Natural killer cell (primary cell): ENCODE results near the gene MAPK1. TPM values are rescaled to one million over a fixed set of nuclear protein-coding genes. Genes with fewer than 3 reads are reported as not detected.

Source experiments
- ATAC-seq, 3 donors: fragments of 150-1000 bp in 2 of 3; fragments of 200-7000 bp in 1 of 3; cut with Tn5 transposase; 1 replicate in 1 of 3; 2 replicates in 2 of 3; pipeline ENCODE4 v1.10.0; 2021; ENCODE audit warnings: mild to moderate bottlenecking in 2 of 3, moderate library complexity in 2 of 3
- DNase-seq, 2 donors: peaks; one replicate each; pipeline versions ENCODE4 v3.0.0 to v3.0.0-alpha.2; 2013 to 2021; ENCODE audit warnings: mixed read lengths in 1 of 2
- H3K27ac ChIP-seq: one replicate; pipeline ENCODE4 v1.5.1; 2013; ENCODE audit warnings: mild to moderate bottlenecking, low read length
- H3K27me3 ChIP-seq: one replicate; pipeline ENCODE4 v1.6.1; 2013; ENCODE audit warnings: low read length; ENCODE audit not compliant: control insufficient read depth, insufficient read depth
- H3K36me3 ChIP-seq: one replicate; pipeline ENCODE4 v1.6.1; 2013; ENCODE audit warnings: low read length; ENCODE audit not compliant: control insufficient read depth, insufficient read depth
- H3K4me1 ChIP-seq: one replicate; pipeline ENCODE4 v1.6.1; 2013; ENCODE audit warnings: low read length; ENCODE audit not compliant: control insufficient read depth, insufficient read depth
- H3K4me3 ChIP-seq: one replicate; pipeline ENCODE4 v1.5.1; 2013; ENCODE audit warnings: low read length
- H3K9me3 ChIP-seq: one replicate; pipeline ENCODE4 v1.6.1; 2013; ENCODE audit warnings: low read length; ENCODE audit not compliant: control insufficient read depth, insufficient read depth
- H3K27ac Mint-ChIP-seq, 2 donors: one replicate each; pipeline ENCODE4 v1.8.0; 2022; ENCODE audit warnings: mild to moderate bottlenecking in 2 of 2, mixed read lengths in 2 of 2, moderate library complexity in 1 of 2
- H3K27me3 Mint-ChIP-seq, 2 donors: one replicate each; pipeline ENCODE4 v1.8.0; 2022; ENCODE audit warnings: low read depth in 2 of 2, mixed read lengths in 2 of 2
- H3K36me3 Mint-ChIP-seq: one replicate; pipeline ENCODE4 v1.8.0; 2022; ENCODE audit warnings: mixed read lengths
- H3K4me1 Mint-ChIP-seq, 2 donors: one replicate each; pipeline ENCODE4 v1.8.0; 2022; ENCODE audit warnings: mixed read lengths in 2 of 2
- H3K4me3 Mint-ChIP-seq: one replicate; pipeline ENCODE4 v1.8.0; 2022; ENCODE audit warnings: mild to moderate bottlenecking, moderate library complexity, mixed read lengths
- H3K9me3 Mint-ChIP-seq, 2 donors: one replicate each; pipeline ENCODE4 v1.8.0; 2022; ENCODE audit warnings: mixed read lengths in 2 of 2
- CTCF ChIP-seq: fragments of 200-600 bp; IDR thresholded peaks from one replicate; pipeline ENCODE4 v1.8.0; 2022; ENCODE audit warnings: antibody characterized with exemption
- WGBS: methylation state at CpG from one replicate; pipeline ENCODE4 v1.1.7; 2013; ENCODE audit warnings: missing lambda C conversion rate; ENCODE audit not compliant: insufficient coverage; 5-methylcytosine and 5-hydroxymethylcytosine counted together
- intact Hi-C: fragments of 100-400 bp; cut with micrococcal nuclease; formaldehyde crosslinking; loops from one replicate; pipeline ENCODE4 v1.14.2; 2022
- total RNA-seq, 4 donors: library from RNA; stranded (reverse); fragments of 120-200 nt in 1 of 4; gene quantifications; one replicate each; pipeline versions ENCODE4 v1.2.3 to v1.2.4, GENCODE V29; 2013 to 2022

MAPK1 gene
- total RNA-seq, 3 donors from 2014 or later (not counting 1 experiment from before 2014, with no cell fraction given) = 189 to 246 (median 214) TPM

DNA sequence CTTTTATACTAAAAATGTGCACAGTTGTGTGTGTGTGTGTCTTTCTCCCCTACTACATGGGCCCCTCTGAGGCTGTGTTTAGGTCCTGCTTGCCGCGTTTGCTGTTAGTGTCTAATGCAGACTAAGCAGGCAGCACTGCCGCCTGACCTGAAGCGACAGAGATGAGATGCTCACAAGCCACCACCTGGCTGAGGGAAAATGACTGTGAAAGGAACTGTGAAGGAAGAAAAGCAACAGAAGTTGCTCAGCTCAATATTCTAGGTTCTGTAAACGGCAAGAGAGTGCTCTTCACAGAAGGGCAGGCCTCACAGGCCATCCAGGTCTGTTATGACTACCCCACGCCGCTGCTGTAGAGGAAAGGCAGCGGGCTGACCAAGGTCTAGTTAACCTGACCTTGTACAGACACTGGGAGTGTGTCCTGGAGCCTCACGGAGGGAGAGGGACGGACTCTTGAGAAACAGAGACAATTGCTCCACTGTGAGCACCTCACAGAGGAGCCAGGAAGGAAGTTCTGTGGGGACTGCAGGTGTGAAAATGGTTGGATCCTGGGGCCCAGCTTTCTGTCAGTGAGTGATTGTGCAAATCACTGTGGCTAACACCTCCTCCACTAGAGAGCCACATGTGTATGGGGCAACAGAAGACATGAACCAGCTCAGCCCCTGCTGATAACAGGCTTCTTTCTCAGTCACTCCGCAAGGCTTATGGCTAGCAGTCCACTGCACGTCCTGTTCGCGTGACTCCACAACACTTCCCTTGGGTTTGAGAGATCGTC is 100.6 kb downstream of the MAPK1 start:
- peaks cover 82 to 88% of the 10 kb centered on the region in 2 donors for H3K4me1 Mint-ChIP-seq
- H3K4me3 ChIP-seq = peak overlapping the region; percentile 14
- H3K27ac Mint-ChIP-seq = peak overlapping the region; percentile 98 to 99
- H3K9me3 ChIP-seq = no peaks in the 10 kb centered on the region
- H3K36me3 Mint-ChIP-seq = peaks cover 7% of the 10 kb centered on the region
- peaks cover 53% of the 10 kb centered on the region for H3K36me3 ChIP-seq
- no peak for TF ChIP-seq CTCF
- no peaks in the 10 kb centered on the region for H3K27me3 Mint-ChIP-seq
- peak overlapping the region; percentile 64 for H3K4me3 Mint-ChIP-seq
- intact Hi-C loops = loop anchor here (1.0 to 2.0 kb wide), 4 partner anchors 13 to 100 kb away; partner anchors contain the start of genes MAPK1 and YPEL1
- DNase-seq (peak; percentile 77 to 88), ATAC-seq (peak; percentile 61 to 84 (median 81))
- H3K27ac ChIP-seq = peak overlapping the region; percentile 88
- H3K9me3 Mint-ChIP-seq = no peaks in the 10 kb centered on the region
- 33% methylated on average over 15 of the region's 15 CpGs for WGBS
- no peaks in the 10 kb centered on the region for H3K27me3 ChIP-seq
- peaks cover 98% of the 10 kb centered on the region for H3K4me1 ChIP-seq

DNA sequence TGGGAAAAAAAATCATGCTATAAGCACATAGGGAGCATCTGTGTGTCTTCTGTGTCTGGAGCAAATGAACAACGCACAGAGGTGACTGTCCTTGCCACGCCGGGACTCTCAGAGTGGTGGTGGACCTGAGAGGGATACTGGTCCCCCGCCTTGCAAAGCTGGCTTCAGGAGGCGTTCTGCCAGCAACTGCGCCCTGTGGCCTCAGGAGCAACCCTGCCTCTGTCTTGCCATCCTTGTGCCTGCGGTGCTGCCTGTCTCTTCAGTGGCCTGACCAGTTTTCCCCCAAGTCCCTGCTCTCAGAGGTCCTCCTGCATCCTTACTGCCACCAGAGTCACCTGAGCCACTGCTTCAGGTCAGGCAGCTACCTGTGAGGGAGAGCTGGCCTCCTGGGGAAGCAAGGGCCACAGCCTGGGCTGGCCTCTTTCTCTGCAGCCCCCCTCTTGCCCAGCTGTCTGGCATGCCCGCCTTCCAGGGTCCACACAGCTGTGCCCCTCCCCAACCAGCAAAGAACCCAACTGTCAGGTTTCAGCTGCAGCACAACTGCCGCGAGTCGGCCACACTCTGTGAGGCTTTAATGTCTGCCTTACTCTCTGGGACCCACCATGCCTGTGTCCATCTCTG is 101.4 kb downstream of the MAPK1 start:
- DNase-seq (peak in 1 of 2 donors; percentile 19), ATAC-seq (no peak)
- TF ChIP-seq CTCF = no peak
- Histone ChIP-seq H3K27ac (peak overlapping the region; percentile 88), H3K36me3 (peaks cover 52% of the 10 kb centered on the region), H3K4me3 (no peak overlapping the region), H3K27me3 (no peaks in the 10 kb centered on the region), H3K9me3 (no peaks in the 10 kb centered on the region), H3K4me1 (peaks cover 95% of the 10 kb centered on the region)
- Mint-ChIP-seq H3K27me3 (no peaks in the 10 kb centered on the region), H3K4me3 (peak overlapping the region; percentile 64), H3K9me3 (no peaks in the 10 kb centered on the region), H3K27ac (peak overlapping the region; percentile 98 to 99), H3K4me1 (peaks cover 82 to 88% of the 10 kb centered on the region in 2 donors), H3K36me3 (peaks cover 7% of the 10 kb centered on the region)
- intact Hi-C loops = loop anchor here (2.0 kb wide), 2 partner anchors 51 to 101 kb away; partner anchors contain the start of gene MAPK1
- WGBS = 72% methylated on average over 11 of the region's 11 CpGs

- H3K27me3 ChIP-seq = no peaks in the 10 kb centered on the region
- DNase-seq (peak; percentile 28 to 60), ATAC-seq (peak in 2 of 3 donors; percentile 18 to 22)
- H3K27ac Mint-ChIP-seq = peak overlapping the region; percentile 98 to 99
- TF ChIP-seq CTCF = no peak
- intact Hi-C loops = loop anchor here (5.0 kb wide), 1 partner anchor 72 kb away; no protein-coding TSS in a partner anchor
- no peak overlapping the region for H3K4me3 ChIP-seq
- peaks cover 42% of the 10 kb centered on the region for H3K36me3 ChIP-seq
- H3K9me3 Mint-ChIP-seq = no peaks in the 10 kb centered on the region
- peak overlapping the region; percentile 88 for H3K27ac ChIP-seq
- peaks cover 95 to 97% of the 10 kb centered on the region in 2 donors for H3K4me1 Mint-ChIP-seq
- H3K9me3 ChIP-seq = no peaks in the 10 kb centered on the region
- peak overlapping the region; percentile 64 for H3K4me3 Mint-ChIP-seq
- no peaks in the 10 kb centered on the region for H3K27me3 Mint-ChIP-seq
- WGBS = 44% methylated on average over 9 of the region's 9 CpGs
- H3K4me1 ChIP-seq = peaks cover 87% of the 10 kb centered on the region
- H3K36me3 Mint-ChIP-seq = peaks cover 10% of the 10 kb centered on the region
These were observed 103.2 kb downstream of the MAPK1 start for GRCh38 chr22:21764038-21764804.
